GM12872 (cell line): ENCODE data around the gene CEP85.

Source experiments
- TF ChIP-seq, protein P1 (sequence below): IDR thresholded peaks from 3 replicates; pipeline ENCODE4 v1.5.1; 2011; ENCODE audit warnings: low read depth, mild to moderate bottlenecking, low read length, moderate library complexity; ENCODE audit not compliant: insufficient read depth

Gene CEP85

GRCh38 chr1:26191739-26192138 is 42.3 kb upstream of the CEP85 start:
- TF ChIP-seq, protein P1, sequence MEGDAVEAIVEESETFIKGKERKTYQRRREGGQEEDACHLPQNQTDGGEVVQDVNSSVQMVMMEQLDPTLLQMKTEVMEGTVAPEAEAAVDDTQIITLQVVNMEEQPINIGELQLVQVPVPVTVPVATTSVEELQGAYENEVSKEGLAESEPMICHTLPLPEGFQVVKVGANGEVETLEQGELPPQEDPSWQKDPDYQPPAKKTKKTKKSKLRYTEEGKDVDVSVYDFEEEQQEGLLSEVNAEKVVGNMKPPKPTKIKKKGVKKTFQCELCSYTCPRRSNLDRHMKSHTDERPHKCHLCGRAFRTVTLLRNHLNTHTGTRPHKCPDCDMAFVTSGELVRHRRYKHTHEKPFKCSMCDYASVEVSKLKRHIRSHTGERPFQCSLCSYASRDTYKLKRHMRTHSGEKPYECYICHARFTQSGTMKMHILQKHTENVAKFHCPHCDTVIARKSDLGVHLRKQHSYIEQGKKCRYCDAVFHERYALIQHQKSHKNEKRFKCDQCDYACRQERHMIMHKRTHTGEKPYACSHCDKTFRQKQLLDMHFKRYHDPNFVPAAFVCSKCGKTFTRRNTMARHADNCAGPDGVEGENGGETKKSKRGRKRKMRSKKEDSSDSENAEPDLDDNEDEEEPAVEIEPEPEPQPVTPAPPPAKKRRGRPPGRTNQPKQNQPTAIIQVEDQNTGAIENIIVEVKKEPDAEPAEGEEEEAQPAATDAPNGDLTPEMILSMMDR = no peak

- TF ChIP-seq, protein P1 = no peak
Observed at GRCh38 chr1:26195805-26196204, 38.2 kb upstream of the CEP85 start.

DNA sequence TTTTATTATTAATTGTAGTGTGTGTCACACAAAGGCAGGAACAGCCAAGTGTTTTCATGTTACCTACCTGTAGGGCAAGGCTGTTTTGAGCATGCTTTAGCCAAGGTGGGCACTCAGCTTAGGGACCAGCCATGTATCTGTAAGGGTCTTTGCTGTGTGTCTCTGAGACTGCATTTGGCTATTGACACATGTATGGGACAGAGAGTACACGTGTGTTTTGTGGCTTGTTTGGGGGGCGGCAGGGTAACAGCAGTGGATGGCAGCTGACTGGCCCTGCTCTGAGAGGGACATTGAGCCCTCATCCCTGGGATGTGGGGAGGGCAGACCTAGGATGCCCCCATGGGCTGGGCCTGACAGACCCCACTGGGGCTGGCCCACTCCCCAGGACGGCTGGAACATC is 36.7 kb upstream of the CEP85 start:
- TF ChIP-seq, protein P1 = no peak

- TF ChIP-seq, protein P1 = no peak
Observed at GRCh38 chr1:26197813-26198212, 36.2 kb upstream of the CEP85 start.

GRCh38 chr1:26200413-26200812 is 33.6 kb upstream of the CEP85 start:
- TF ChIP-seq, protein P1 = no peak

DNA sequence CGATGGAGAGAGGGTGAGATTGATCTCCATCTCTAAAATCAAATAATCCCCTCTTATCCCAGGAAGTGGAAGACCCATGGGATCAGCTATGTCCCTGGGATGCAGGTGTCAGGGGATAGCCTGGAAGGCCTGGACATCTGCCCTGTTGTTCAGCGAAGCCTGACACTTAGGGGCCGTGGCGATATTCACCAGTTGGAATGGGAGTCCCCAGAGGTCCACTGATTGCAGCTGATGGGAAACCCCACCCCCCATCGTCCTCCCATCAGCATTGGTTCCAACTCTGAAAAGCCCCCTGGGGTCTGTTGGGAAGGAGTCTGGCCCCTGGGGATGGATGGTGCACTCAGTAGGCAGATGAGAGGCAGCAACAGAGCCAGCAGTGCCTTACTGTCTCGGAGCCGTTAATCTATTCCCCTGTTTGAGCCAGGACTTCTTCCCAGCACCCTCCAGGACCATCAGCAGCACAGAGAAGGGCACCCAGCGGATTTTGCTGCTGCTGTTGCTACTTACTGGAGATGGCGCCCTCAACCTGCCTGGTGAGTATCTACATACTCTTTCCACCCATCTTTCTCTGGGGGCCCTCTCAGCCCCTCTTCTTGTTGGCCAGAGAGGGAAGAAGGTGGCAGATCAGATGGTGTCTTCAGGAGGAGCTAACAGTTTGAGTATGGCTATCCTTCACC is 30.2 kb upstream of the CEP85 start:
- TF ChIP-seq, protein P1 = 0 out of 3 replicates have a peak, but pooled peaks have one; percentile 3

GRCh38 chr1:26210147-26210870 is 23.7 kb upstream of the CEP85 start:
- TF ChIP-seq, protein P1 = no peak
